Gastrocnemius medialis (tissue), 4 donors: Measurements from ENCODE around the gene IRX1. TPM values are rescaled to one million over a fixed set of nuclear protein-coding genes. Genes with fewer than 3 reads are reported as not detected.
A peak's percentile ranks its signal among the peaks of the same experiment; 100 is the strongest.

Source experiments
- ATAC-seq, 2 donors: fragments of 150-250 bp; one replicate each; pipeline ENCODE4 v1.9.1; 2016
- DNase-seq, 2 donors: peaks; one replicate each; pipeline ENCODE4 v3.0.0-alpha.2; 2019
- H3K27ac ChIP-seq, 4 donors: fragments of 200-600 bp; sonication (generic); 1 replicate in 1 of 4; 2 replicates in 3 of 4; pipeline ENCODE4 v1.5.1; 2016 to 2018; ENCODE audit warnings: mild to moderate bottlenecking in 2 of 4, moderate library complexity in 1 of 4
- H3K27me3 ChIP-seq, 3 donors: fragments of 200-600 bp; sonication (generic) in 2 of 3; 1 replicate in 1 of 3; 2 replicates in 2 of 3; pipeline versions ENCODE4 v1.5.1 to v1.6.0; 2016 to 2019; ENCODE audit warnings: mild to moderate bottlenecking in 1 of 3, moderate library complexity in 1 of 3
- H3K36me3 ChIP-seq, 2 donors: fragments of 200-600 bp; sonication (generic) in 1 of 2; one replicate each; pipeline ENCODE4 v1.5.1; 2017 to 2018
- H3K4me1 ChIP-seq, 2 donors: fragments of 200-600 bp; sonication (generic) in 1 of 2; one replicate each; pipeline ENCODE4 v1.5.1; 2016 to 2017; ENCODE audit warnings: mild to moderate bottlenecking in 2 of 2
- H3K4me3 ChIP-seq, 4 donors: fragments of 200-600 bp; sonication (generic) in 3 of 4; 1 replicate in 1 of 4; 2 replicates in 3 of 4; pipeline ENCODE4 v1.5.1; 2016 to 2019; ENCODE audit warnings: mild to moderate bottlenecking in 2 of 4
- H3K9me3 ChIP-seq, 3 donors: fragments of 200-600 bp; sonication (generic) in 2 of 3; 1 replicate in 1 of 3; 2 replicates in 2 of 3; pipeline ENCODE4 v1.5.1; 2016 to 2019
- CTCF ChIP-seq, 5 experiments: fragments of 450-650 bp in 3 of 5; fragments of 200-600 bp in 2 of 5; sonication (generic) in 2 of 5; IDR thresholded peaks in 4 of 5; conservative IDR thresholded peaks in 1 of 5; 1 replicate in 4 of 5; 2 replicates in 1 of 5; pipeline ENCODE4 v1.5.1; 2016 to 2019; ENCODE audit warnings: antibody characterized with exemption in 5 of 5, mild to moderate bottlenecking in 3 of 5, moderate library complexity in 3 of 5
- POLR2A ChIP-seq, 2 donors: fragments of 450-650 bp; IDR thresholded peaks; one replicate each; pipeline ENCODE4 v1.6.1; 2017; ENCODE audit warnings: antibody characterized with exemption in 2 of 2, mild to moderate bottlenecking in 2 of 2, moderate library complexity in 2 of 2
- in situ Hi-C, 4 donors: fragments of 200-750 bp; cut with MboI; loops; one replicate each; pipeline versions ENCODE4 v1.15.0 to v1.8.0; 2017; ENCODE audit warnings: low sequenced_read_pairs in 4 of 4
- intact Hi-C: fragments of 100-400 bp; cut with DNase I; formaldehyde crosslinking; loops from one replicate; pipeline ENCODE4 v1.15.1; 2023; ENCODE audit warnings: low total_unique reads
- total RNA-seq, 4 donors: library from RNA; depleted of rRNA; stranded (reverse); fragments of >200 nt; gene quantifications; one replicate each; pipeline versions ENCODE4 v1.1.0 to v1.2.3, GENCODE V29; 2016

IRX1 gene
- total RNA-seq, 4 donors from 2014 or later = not detected

GRCh38 chr5:3600106-3601060 lies 4.8 kb downstream of the IRX1 start:
- intact Hi-C loops (no loop called here), in situ Hi-C loops (no loop called here)
- no peaks in the 10 kb centered on the region for H3K36me3 ChIP-seq
- H3K27me3 ChIP-seq = peaks cover 72 to 90% (median 82%) of the 10 kb centered on the region in 3 donors
- TF ChIP-seq POLR2A (IDR thresholded peaks at IDR 0.05) (no peak), CTCF (IDR thresholded peaks at IDR 0.05 in 4 of 5, conservative IDR thresholded peaks at IDR 0.05 in 1 of 5) (no peak)
- DNase-seq = no peak
- no peak overlapping the region for H3K27ac ChIP-seq
- peaks cover under 1 to 6% of the 10 kb centered on the region in 2 donors for H3K4me1 ChIP-seq
- ATAC-seq = no peak
- H3K9me3 ChIP-seq = no peaks in the 10 kb centered on the region
- H3K4me3 ChIP-seq = peak overlapping the region in 1 of 4 donors; percentile 28

- no peak for ATAC-seq
- no peaks in the 10 kb centered on the region for H3K36me3 ChIP-seq
- no peak for TF ChIP-seq POLR2A (IDR thresholded peaks at IDR 0.05)
- no peak for TF ChIP-seq CTCF (IDR thresholded peaks at IDR 0.05 in 4 of 5, conservative IDR thresholded peaks at IDR 0.05 in 1 of 5)
- intact Hi-C loops (no loop called here), in situ Hi-C loops (no loop called here)
- peaks cover 78 to 95% (median 87%) of the 10 kb centered on the region in 3 donors for H3K27me3 ChIP-seq
- no peak for DNase-seq
- H3K9me3 ChIP-seq = no peaks in the 10 kb centered on the region
- H3K27ac ChIP-seq = no peak overlapping the region
- H3K4me1 ChIP-seq = peaks cover 0 to 6% of the 10 kb centered on the region in 2 donors
- peak overlapping the region in 1 of 4 donors; percentile 28 for H3K4me3 ChIP-seq
These were observed 5.6 kb downstream of the IRX1 start for GRCh38 chr5:3601061-3601710.

- DNase-seq (no peak), ATAC-seq (no peak)
- Histone ChIP-seq H3K4me1 (peaks cover 0 to 6% of the 10 kb centered on the region in 2 donors), H3K9me3 (no peaks in the 10 kb centered on the region), H3K4me3 (no peak overlapping the region), H3K36me3 (no peaks in the 10 kb centered on the region), H3K27me3 (peaks cover 74 to 91% (median 84%) of the 10 kb centered on the region in 3 donors), H3K27ac (no peak overlapping the region)
- in situ Hi-C loops (no loop called here), intact Hi-C loops (no loop called here)
- TF ChIP-seq CTCF (IDR thresholded peaks at IDR 0.05 in 4 of 5, conservative IDR thresholded peaks at IDR 0.05 in 1 of 5) (no peak), POLR2A (IDR thresholded peaks at IDR 0.05) (no peak)
These were observed 6.5 kb downstream of the IRX1 start for GRCh38 chr5:3601911-3602782.

GRCh38 chr5:3602785-3603502 lies 7.3 kb downstream of the IRX1 start:
- no peak for TF ChIP-seq POLR2A (IDR thresholded peaks at IDR 0.05)
- peak in 2 of 5 experiments; percentile 28 to 40 for TF ChIP-seq CTCF (IDR thresholded peaks at IDR 0.05 in 4 of 5, conservative IDR thresholded peaks at IDR 0.05 in 1 of 5)
- Histone ChIP-seq H3K27ac (no peak overlapping the region), H3K4me3 (no peak overlapping the region), H3K27me3 (peaks cover 70 to 85% (median 82%) of the 10 kb centered on the region in 3 donors), H3K4me1 (peaks cover 0 to 6% of the 10 kb centered on the region in 2 donors), H3K9me3 (no peaks in the 10 kb centered on the region), H3K36me3 (no peaks in the 10 kb centered on the region)
- intact Hi-C loops = no loop called here
- in situ Hi-C loops = no loop called here
- DNase-seq (no peak), ATAC-seq (no peak)
